H1 (cell line): ENCODE measurements around the gene KIAA1671. TPM values are rescaled to one million over a fixed set of nuclear protein-coding genes. Genes with fewer than 3 reads are reported as not detected.

ENCODE experiments used
- CTCF ChIA-PET: fragments of 300-600 bp; sonication (Branson Sonifier 250); formaldehyde crosslinking; loops from one replicate; lab custom pipeline; 2021; ENCODE audit not compliant: partially characterized antibody; lab: Charles Lee
- POLR2A ChIA-PET: fragments of 300-600 bp; sonication (Branson Sonifier 250); formaldehyde crosslinking; loops from one replicate; lab custom pipeline; 2021; ENCODE audit warnings: inconsistent platforms; ENCODE audit not compliant: partially characterized antibody; lab: Charles Lee
- DNase-seq, 2 experiments: peaks; one replicate each; pipeline versions ENCODE4 v3.0.0 to v3.0.0-alpha.2; 2010 to 2022; ENCODE audit warnings: low spot score in 2 of 2, low read depth in 1 of 2, mixed read lengths in 1 of 2
- FAIRE-seq: peaks from 2 replicates; lab custom pipeline; 2011; peaks lifted over from hg19 to GRCh38; lab: Jason Lieb, UNC
- H2AFZ ChIP-seq: 2 replicates; pipeline ENCODE4 v1.8.1; 2012; ENCODE audit warnings: low read length, inconsistent platforms
- H2AK5ac ChIP-seq: 2 replicates; pipeline ENCODE4 v1.6.1; 2013; ENCODE audit warnings: low read depth, low read length
- H2BK120ac ChIP-seq: replicated peaks from 2 replicates; pipeline ENCODE3; 2013; ENCODE audit warnings: low read depth, low read length, inconsistent platforms
- H2BK12ac ChIP-seq: 2 replicates; pipeline ENCODE4 v1.6.1; 2013; ENCODE audit warnings: low read depth, low read length
- H2BK15ac ChIP-seq: 2 replicates; pipeline ENCODE4 v1.6.1; 2013; ENCODE audit warnings: low read length
- H2BK20ac ChIP-seq: 2 replicates; pipeline ENCODE4 v1.6.1; 2013; ENCODE audit warnings: low read length
- H2BK5ac ChIP-seq: 2 replicates; pipeline ENCODE4 v1.6.1; 2013; ENCODE audit warnings: low read depth, low read length
- H3K14ac ChIP-seq: 2 replicates; pipeline ENCODE4 v1.6.1; 2013; ENCODE audit warnings: inconsistent platforms; ENCODE audit not compliant: insufficient read length
- H3K18ac ChIP-seq: 2 replicates; pipeline ENCODE4 v1.6.1; 2013; ENCODE audit warnings: low read length; ENCODE audit errors: extremely low read depth
- H3K23ac ChIP-seq: 2 replicates; pipeline ENCODE4 v1.6.1; 2013; ENCODE audit warnings: inconsistent platforms; ENCODE audit not compliant: insufficient read length
- H3K23me2 ChIP-seq: 2 replicates; pipeline ENCODE4 v1.6.1; 2013; ENCODE audit warnings: low read depth, low read length
- H3K27ac ChIP-seq: 2 replicates; pipeline ENCODE4 v1.6.1; 2011; ENCODE audit warnings: low read depth, low read length, inconsistent platforms
- H3K27me3 ChIP-seq, 4 experiments: replicated peaks in 1 of 4; 1 replicate in 1 of 4; 2 replicates in 3 of 4; pipeline versions ENCODE4 v1.6.1 to v1.8.1; 2011 to 2013; ENCODE audit warnings: low read length in 3 of 4, mild to moderate bottlenecking in 3 of 4, inconsistent platforms in 2 of 4, mixed read lengths in 2 of 4, moderate library complexity in 1 of 4; ENCODE audit not compliant: control insufficient read depth in 3 of 4, insufficient read depth in 3 of 4; ENCODE audit errors: extremely low read depth in 1 of 4
- H3K36me3 ChIP-seq, 4 experiments: 2 replicates each; pipeline versions ENCODE4 v1.6.1 to v1.8.1; 2011 to 2013; ENCODE audit warnings: mild to moderate bottlenecking in 4 of 4, low read length in 3 of 4, moderate library complexity in 2 of 4, control low read depth in 1 of 4, inconsistent platforms in 1 of 4; ENCODE audit not compliant: insufficient read depth in 4 of 4, control insufficient read depth in 2 of 4
- H3K4ac ChIP-seq: replicated peaks from 2 replicates; pipeline ENCODE3; 2013; ENCODE audit warnings: low read length, low read depth, mixed read lengths, inconsistent platforms; ENCODE audit not compliant: insufficient read length
- H3K4me1 ChIP-seq, 4 experiments: replicated peaks in 1 of 4; 1 replicate in 1 of 4; 2 replicates in 3 of 4; pipeline versions ENCODE4 v1.6.1 to v1.8.1; 2011 to 2013; ENCODE audit warnings: low read length in 3 of 4, inconsistent platforms in 2 of 4, mixed read lengths in 1 of 4; ENCODE audit not compliant: insufficient read depth in 4 of 4, control insufficient read depth in 3 of 4
- H3K4me2 ChIP-seq, 2 experiments: 2 replicates each; pipeline versions ENCODE4 v1.6.1 to v1.8.1; 2011 to 2013; ENCODE audit warnings: low read depth in 2 of 2, low read length in 2 of 2, control low read depth in 1 of 2, inconsistent platforms in 1 of 2, mild to moderate bottlenecking in 1 of 2; ENCODE audit not compliant: insufficient read depth in 1 of 2
- H3K4me3 ChIP-seq, 4 experiments: fragments of 200-600, 300-600 bp in 1 of 4; sonication (generic), shearing (Covaris generic), sonication (Bioruptor Twin) in 1 of 4; 2 replicates each; pipeline versions ENCODE4 v1.5.1 to v1.8.1; 2011 to 2016; ENCODE audit warnings: low read length in 4 of 4, low read depth in 3 of 4, control low read depth in 2 of 4, inconsistent platforms in 2 of 4, mild to moderate bottlenecking in 2 of 4, mixed read lengths in 1 of 4, moderate library complexity in 1 of 4; ENCODE audit not compliant: insufficient read depth in 2 of 4; ENCODE audit errors: extremely low read depth in 1 of 4
- H3K56ac ChIP-seq: replicated peaks from 2 replicates; pipeline ENCODE3; 2013; ENCODE audit warnings: low read depth, mild to moderate bottlenecking, mixed read lengths, low read length, inconsistent platforms; ENCODE audit not compliant: insufficient read length
- H3K79me1 ChIP-seq: 2 replicates; pipeline ENCODE4 v1.6.1; 2013; ENCODE audit warnings: low read depth, low read length, control low read depth
- H3K79me2 ChIP-seq, 2 experiments: 2 replicates each; pipeline versions ENCODE4 v1.6.1 to v1.8.1; 2012 to 2013; ENCODE audit warnings: low read length in 2 of 2, mild to moderate bottlenecking in 2 of 2, inconsistent platforms in 1 of 2; ENCODE audit not compliant: insufficient read depth in 2 of 2, control insufficient read depth in 1 of 2
- H3K9ac ChIP-seq, 4 experiments: replicated peaks in 1 of 4; 1 replicate in 1 of 4; 2 replicates in 3 of 4; pipeline versions ENCODE4 v1.6.1 to v1.8.1; 2011 to 2013; ENCODE audit warnings: low read depth in 3 of 4, low read length in 3 of 4, control low read depth in 2 of 4, mild to moderate bottlenecking in 2 of 4, moderate library complexity in 2 of 4, inconsistent platforms in 1 of 4; ENCODE audit errors: extremely low read depth in 1 of 4
- H3K9me3 ChIP-seq, 2 experiments: 2 replicates each; pipeline versions ENCODE4 v1.6.1 to v1.8.1; 2012 to 2013; ENCODE audit warnings: mild to moderate bottlenecking in 2 of 2, moderate library complexity in 2 of 2, control low read depth in 1 of 2, inconsistent platforms in 1 of 2, low read depth in 1 of 2, low read length in 1 of 2, mixed read lengths in 1 of 2; ENCODE audit not compliant: insufficient read depth in 2 of 2
- H4K20me1 ChIP-seq, 2 experiments: replicated peaks in 1 of 2; 2 replicates each; pipeline versions ENCODE3 to v1.8.1; 2011 to 2013; ENCODE audit warnings: inconsistent platforms in 2 of 2, low read length in 2 of 2, mild to moderate bottlenecking in 1 of 2; ENCODE audit not compliant: insufficient read depth in 2 of 2, control insufficient read depth in 1 of 2
- H4K5ac ChIP-seq: 2 replicates; pipeline ENCODE4 v1.6.1; 2013; ENCODE audit warnings: low read length, low read depth, mixed read lengths, inconsistent platforms; ENCODE audit not compliant: insufficient read length
- H4K8ac ChIP-seq: 2 replicates; pipeline ENCODE4 v1.8.0; 2013; ENCODE audit warnings: mild to moderate bottlenecking, moderate library complexity, low read length, inconsistent platforms; ENCODE audit not compliant: insufficient read depth; ENCODE audit errors: extremely low read depth
- H4K91ac ChIP-seq: replicated peaks from 2 replicates; pipeline ENCODE3; 2013; ENCODE audit warnings: low read length, mixed read lengths, inconsistent platforms; ENCODE audit not compliant: insufficient read length
- BACH1 ChIP-seq: IDR thresholded peaks from 2 replicates; pipeline ENCODE4 v1.6.1; 2012; ENCODE audit warnings: low read length, improper control_type of control experiment
- GABPA ChIP-seq: IDR thresholded peaks from 2 replicates; pipeline ENCODE4 v1.6.1; 2011; ENCODE audit warnings: mild to moderate bottlenecking, low read length, moderate library complexity, borderline replicate concordance; ENCODE audit not compliant: insufficient read depth
- JUND ChIP-seq: IDR thresholded peaks from 2 replicates; pipeline ENCODE4 v1.6.1; 2011; ENCODE audit warnings: mild to moderate bottlenecking, improper control_type of control experiment, low read length
- KDM4A ChIP-seq: IDR thresholded peaks from one replicate; pipeline ENCODE4 v1.7.1; 2012; ENCODE audit warnings: low read depth, mild to moderate bottlenecking, moderate library complexity, low read length, inconsistent platforms; ENCODE audit not compliant: severe bottlenecking
- MAFK ChIP-seq: IDR thresholded peaks from 2 replicates; pipeline ENCODE4 v1.6.1; 2012; ENCODE audit warnings: low read depth, mild to moderate bottlenecking, improper control_type of control experiment, low read length
- MAX ChIP-seq: IDR thresholded peaks from 2 replicates; pipeline ENCODE4 v1.6.1; 2012; ENCODE audit warnings: inconsistent platforms
- POLR2AphosphoS5 ChIP-seq: IDR thresholded peaks from 2 replicates; pipeline ENCODE4 v1.6.1; 2011; ENCODE audit warnings: low read depth, low read length
- POU5F1 ChIP-seq: IDR thresholded peaks from 2 replicates; pipeline ENCODE4 v1.6.1; 2011; ENCODE audit warnings: low read depth, mild to moderate bottlenecking, low read length, moderate library complexity
- RNF2 ChIP-seq: fragments of 200-900, 300-1000 bp; sonication (generic); IDR thresholded peaks from 2 replicates; pipeline ENCODE4 v1.7.1; 2016; ENCODE audit warnings: borderline replicate concordance, low read depth, mild to moderate bottlenecking, antibody characterized with exemption, low read length; ENCODE audit not compliant: poor library complexity, severe bottlenecking; ENCODE audit errors: missing control alignments
- SIX5 ChIP-seq: IDR thresholded peaks from 2 replicates; pipeline ENCODE4 v1.6.1; 2011; ENCODE audit warnings: mild to moderate bottlenecking, low read depth, low read length
- TCF12 ChIP-seq: IDR thresholded peaks from 2 replicates; pipeline ENCODE4 v1.6.1; 2011; ENCODE audit warnings: low read depth, mild to moderate bottlenecking, low read length
- TEAD4 ChIP-seq: IDR thresholded peaks from 2 replicates; pipeline ENCODE4 v1.6.1; 2012; ENCODE audit warnings: low read depth, low read length, inconsistent platforms, mixed read lengths
- USF2 ChIP-seq: IDR thresholded peaks from 2 replicates; pipeline ENCODE4 v1.6.1; 2011; ENCODE audit warnings: low read length, improper control_type of control experiment
- WGBS, 2 experiments: shearing (Covaris generic) in 1 of 2; methylation state at CpG; one replicate each; pipeline versions ENCODE4 v1.1.6 to v1.1.7; 2013 to 2015; ENCODE audit warnings: low lambda C conversion rate in 2 of 2, mixed read lengths in 2 of 2, inconsistent platforms in 1 of 2, low coverage in 1 of 2, missing lambda C conversion rate in 1 of 2; ENCODE audit not compliant: insufficient replicate concordance in 2 of 2, insufficient coverage in 1 of 2, insufficient read length in 1 of 2; ENCODE audit errors: extremely low coverage in 1 of 2, missing lambda C conversion rate in 1 of 2; 5-methylcytosine and 5-hydroxymethylcytosine counted together
- polyA plus RNA-seq, 7 experiments: library from polyadenylated mRNA; depleted of rRNA in 3 of 7; stranded (reverse) in 5 of 7; unstranded in 2 of 7; fragments of >200 nt in 5 of 7; fragments of 200-250 nt in 2 of 7; gene quantifications; 1 replicate in 5 of 7; 2 replicates in 1 of 7; 4 replicates in 1 of 7; pipeline versions ENCODE4 v1.2.1 to v1.2.3, GENCODE V29; 2011 to 2013; ENCODE audit warnings: missing spikeins in 2 of 7, mixed read lengths in 2 of 7
- total RNA-seq: library from RNA; stranded (reverse); fragmentation: NEBNext Ultra II Directional; extraction: Animal tissue kit (Norgen Biotek cat#: 25700); gene quantifications from 2 replicates; pipeline ENCODE4 v1.2.1, GENCODE V29; 2021

Gene KIAA1671
- total and polyA plus RNA-seq, 2 of the 8 experiments (the other 6 are each of a cell fraction or from before 2014, with no cell fraction given): 6.4 to 23.9 TPM

- Histone ChIP-seq H2BK15ac (no peak overlapping the region), H3K9me3 (no peaks in the 10 kb centered on the region), H2BK5ac (no peak overlapping the region), H3K27ac (no peak overlapping the region), H3K23ac (no peak overlapping the region), H4K20me1 (peaks cover 0 to 3% of the 10 kb centered on the region in 2 experiments), H3K4me2 (no peak overlapping the region), H2BK120ac (no peak overlapping the region), H2BK20ac (no peak overlapping the region), H4K5ac (no peak overlapping the region), H3K14ac (no peak overlapping the region), H3K27me3 (no peaks in the 10 kb centered on the region), H2AFZ (no peak overlapping the region), H3K79me1 (no peaks in the 10 kb centered on the region), H3K23me2 (no peaks in the 10 kb centered on the region; the same call in 1 of the 2 replicates), H2BK12ac (no peak overlapping the region), H4K8ac (peak overlapping the region; percentile 53; the same call in 1 of the 2 replicates), H3K4me1 (peaks cover 0 to 9% (median 2%) of the 10 kb centered on the region in 4 experiments; a peak in 4 of 7 replicates), H3K4ac (no peak overlapping the region), H3K79me2 (no peaks in the 10 kb centered on the region), H3K18ac (no peak overlapping the region), H2AK5ac (no peak overlapping the region), H3K36me3 (no peaks in the 10 kb centered on the region), H4K91ac (no peak overlapping the region), H3K56ac (no peak overlapping the region), H3K4me3 (no peak overlapping the region), H3K9ac (no peak overlapping the region)
- WGBS, 2 experiments: 94% methylated on average over 5 of the region's 5 CpGs; no CpG with 5 or more reads in 1 of the 2 experiments
- CTCF ChIA-PET: interaction anchor here (0.6 to 3.3 kb wide), 10 partner anchors 9 to 290 kb away, joined by 3 to 28 read pairs (median 5); no protein-coding TSS in a partner anchor
- POLR2A ChIA-PET: interaction anchor here (1.2 to 2.0 kb wide), 2 partner anchors 20 to 121 kb away, joined by 3 to 5 read pairs; no protein-coding TSS in a partner anchor
- DNase-seq (no peak), FAIRE-seq (no peak)
- no peak for TF ChIP-seq RNF2
- no peak for TF ChIP-seq TCF12
- no peak for TF ChIP-seq BACH1
- no peak for TF ChIP-seq TEAD4
- no peak for TF ChIP-seq POU5F1
- TF ChIP-seq POLR2AphosphoS5: no peak
- TF ChIP-seq MAFK: no peak
- no peak for TF ChIP-seq GABPA
- no peak for TF ChIP-seq USF2
- no peak for TF ChIP-seq JUND
- no peak for TF ChIP-seq KDM4A
- TF ChIP-seq SIX5: no peak
- no peak for TF ChIP-seq MAX
Measured at GRCh38 chr22:25059438-25059837, 106.9 kb downstream of the KIAA1671 start.
